Measurements from ENCODE around the gene RALGDS. TPM values are rescaled to one million over a fixed set of nuclear protein-coding genes. Genes with fewer than 3 reads are reported as not detected.

The RALGDS gene
- total and polyA plus RNA-seq, 9 of the 15 experiments (the other 6 are each of a cell fraction or from before 2014, with no cell fraction given), result 0.75 to 43.3 (median 27.1) TPM

DNA sequence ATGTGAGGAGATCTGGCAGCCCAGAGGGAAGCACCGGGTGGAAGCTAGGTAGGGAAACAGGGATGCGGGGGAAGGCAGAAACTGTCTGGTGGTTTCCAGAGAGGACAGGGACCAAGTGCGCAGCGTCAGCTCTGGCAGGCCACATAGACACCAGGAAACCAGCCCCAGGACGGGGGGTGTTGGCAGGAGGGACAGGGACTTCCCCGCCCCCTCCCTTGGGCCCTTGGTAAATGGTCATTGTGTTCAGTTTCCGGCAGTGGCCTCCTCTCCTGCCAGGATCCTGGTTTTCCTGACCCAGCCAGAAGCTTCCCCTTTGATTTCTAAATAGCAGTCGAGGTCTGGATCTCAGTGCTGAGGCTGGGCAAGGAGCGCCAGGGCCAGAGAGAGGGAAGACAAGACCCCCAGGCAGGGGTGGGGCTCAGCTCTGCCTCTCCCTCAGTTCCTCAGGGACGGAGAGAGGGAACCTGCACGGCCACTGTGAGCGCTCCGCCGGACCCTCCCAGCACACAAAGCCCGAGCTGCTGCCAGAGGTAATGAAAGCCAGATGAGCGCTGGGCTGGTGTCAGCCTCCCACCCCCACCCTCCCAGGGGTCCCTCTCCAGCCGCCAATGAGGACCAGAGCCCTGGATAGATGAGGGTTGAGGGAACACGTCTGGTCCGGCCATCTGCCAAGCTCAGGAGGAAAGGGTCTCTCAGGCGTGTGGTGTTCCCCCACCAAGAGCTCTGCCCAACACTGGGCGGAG lies 1.8 kb downstream of the RALGDS start (continued):
- TF ChIP-seq ZMIZ1 (IDR thresholded peaks at IDR 0.05; ENCODE audit: low read depth in 2 of 2, low read length in 2 of 2), result no peak
- 0 out of 2 replicates have a peak, but pooled peaks have one; percentile 39 for TF ChIP-seq ZC3H4 (CRISPR knock-in tag; IDR thresholded peaks at IDR 0.05; ENCODE audit: borderline replicate concordance)
- TF ChIP-seq CREBBP (IDR thresholded peaks at IDR 0.05; ENCODE audit: low read depth, low read length), result no peak
- 0 out of 2 replicates have a peak, but pooled peaks have one; percentile 28 for TF ChIP-seq RBFOX2 (IDR thresholded peaks at IDR 0.05; ENCODE audit: low read depth, low read length)
- TF ChIP-seq ZNF24 (IDR thresholded peaks at IDR 0.05), result no peak
- no peak for TF ChIP-seq MAZ (CRISPR knock-in tag; conservative IDR thresholded peaks at IDR 0.05 in 1 of 2, IDR thresholded peaks at IDR 0.05 in 1 of 2)
- no peak for TF ChIP-seq ZNF785 (CRISPR knock-in tag; IDR thresholded peaks at IDR 0.05)
